Glomerular visceral epithelial cell (primary cell): Measurements from ENCODE around the gene LPAR6.

Experiments used
- DNase-seq: peaks from one replicate; pipeline ENCODE4 v3.0.0-alpha.2; 2016; ENCODE audit errors: extremely low spot score

LPAR6 gene

GRCh38 chr13:48369988-48370387, 42.9 kb downstream of the LPAR6 start:
- no peak for DNase-seq
